Caco-2 (cell line): Measurements from ENCODE around the gene CALD1. TPM values are rescaled to one million over a fixed set of nuclear protein-coding genes. Genes with fewer than 3 reads are reported as not detected.

Source experiments
- BruUV-seq: library from RNA; stranded (reverse); fragments of 400-500 nt; replicated peaks from 2 replicates; lab custom pipeline; 2021; lab: Mats Ljungman, UMichigan
- CTCF ChIA-PET: fragments of 300-600 bp; sonication (Branson Sonifier 250); formaldehyde crosslinking; loops from one replicate; lab custom pipeline; 2022; ENCODE audit warnings: antibody characterized with exemption; lab: Charles Lee
- POLR2A ChIA-PET: fragments of 300-600 bp; sonication (Branson Sonifier 250); formaldehyde crosslinking; loops from one replicate; lab custom pipeline; 2022; ENCODE audit warnings: antibody characterized with exemption; lab: Charles Lee
- DNase-seq, 2 experiments: peaks; one replicate each; pipeline versions ENCODE4 v3.0.0 to v3.0.0-alpha.2; 2020 to 2022
- H3K27me3 ChIP-seq: replicated peaks from 2 replicates; pipeline ENCODE4 v1.6.0; 2011; ENCODE audit warnings: low read length; ENCODE audit not compliant: control insufficient read depth, insufficient read depth
- H3K36me3 ChIP-seq: 2 replicates; pipeline ENCODE4 v1.5.1; 2011; ENCODE audit warnings: low read length; ENCODE audit not compliant: control insufficient read depth, insufficient read depth
- H3K4me1 ChIP-seq: fragments of 250-450 bp; sonication (Bioruptor Pico); 2 replicates; pipeline ENCODE4 v1.5.1; 2020; ENCODE audit warnings: mild to moderate bottlenecking
- H3K4me3 ChIP-seq: 2 replicates; pipeline ENCODE4 v1.5.1; 2011; ENCODE audit warnings: low read depth, mild to moderate bottlenecking, control low read depth, low read length
- H3K9me3 ChIP-seq: fragments of 250-450 bp; sonication (Bioruptor Pico); 2 replicates; pipeline ENCODE4 v1.5.1; 2020; ENCODE audit warnings: mild to moderate bottlenecking, moderate library complexity
- H3K27ac Mint-ChIP-seq: one replicate; pipeline ENCODE4 v1.8.0; 2022; ENCODE audit warnings: mixed read lengths; ENCODE audit not compliant: unreplicated experiment
- H3K27me3 Mint-ChIP-seq: one replicate; pipeline ENCODE4 v1.8.0; 2022; ENCODE audit warnings: mixed read lengths; ENCODE audit not compliant: insufficient read depth, unreplicated experiment
- H3K36me3 Mint-ChIP-seq: one replicate; pipeline ENCODE4 v1.8.0; 2022; ENCODE audit warnings: mild to moderate bottlenecking, mixed read lengths; ENCODE audit not compliant: insufficient read depth, unreplicated experiment
- H3K4me1 Mint-ChIP-seq: one replicate; pipeline ENCODE4 v1.8.0; 2022; ENCODE audit warnings: low read depth, mixed read lengths; ENCODE audit not compliant: unreplicated experiment
- H3K4me3 Mint-ChIP-seq: one replicate; pipeline ENCODE4 v1.8.0; 2022; ENCODE audit warnings: mild to moderate bottlenecking, moderate library complexity, mixed read lengths; ENCODE audit not compliant: unreplicated experiment
- H3K9me3 Mint-ChIP-seq: one replicate; pipeline ENCODE4 v1.8.0; 2022; ENCODE audit warnings: mixed read lengths; ENCODE audit not compliant: unreplicated experiment
- CTCF ChIP-seq, 2 experiments: fragments of 200-600 bp in 1 of 2; IDR thresholded peaks; 1 replicate in 1 of 2; 2 replicates in 1 of 2; pipeline versions ENCODE4 v1.5.1 to v1.8.0; 2011 to 2022; ENCODE audit warnings: antibody characterized with exemption in 1 of 2, control low read depth in 1 of 2, inconsistent platforms in 1 of 2, low read depth in 1 of 2, low read length in 1 of 2, mild to moderate bottlenecking in 1 of 2, moderate library complexity in 1 of 2; ENCODE audit not compliant: insufficient read depth in 1 of 2, severe bottlenecking in 1 of 2, unreplicated experiment in 1 of 2
- intact Hi-C: fragments of 100-400 bp; cut with micrococcal nuclease; formaldehyde crosslinking; loops from one replicate; pipeline ENCODE4 v1.10.0; 2022; ENCODE audit not compliant: unreplicated experiment
- total RNA-seq: library from RNA; stranded (reverse); gene quantifications from 2 replicates; pipeline ENCODE4 v1.2.3, GENCODE V29; 2022

CALD1 gene
- total RNA-seq, 1 experiment from 2014 or later = 155 TPM

DNA sequence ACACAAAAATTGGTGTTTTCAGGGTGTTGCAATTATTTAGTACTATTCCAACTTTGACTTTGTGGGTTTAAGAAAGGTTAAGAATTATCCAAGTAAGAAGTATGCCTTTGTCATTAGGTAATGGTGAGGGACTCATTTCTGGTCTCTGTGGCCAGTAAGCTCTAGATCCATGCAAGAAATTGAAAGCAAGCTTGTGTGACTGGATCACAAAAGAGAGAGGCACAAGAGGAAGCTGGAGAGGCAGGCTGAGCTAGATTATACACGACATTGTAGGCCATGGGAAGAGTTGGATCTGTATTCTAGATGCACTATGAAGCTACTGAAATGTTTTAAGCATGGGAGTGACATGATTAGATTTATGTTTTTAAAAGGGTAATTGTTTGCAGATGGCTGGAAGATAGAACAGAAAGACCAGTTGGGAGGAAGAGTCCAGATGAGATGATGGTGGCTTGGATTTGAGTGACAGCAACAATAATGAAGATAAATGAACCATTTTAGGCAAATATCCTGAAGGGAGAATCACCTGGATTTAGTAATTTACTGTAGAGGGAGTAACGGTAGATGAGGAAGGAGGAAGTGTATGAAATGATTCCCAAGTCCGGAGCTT lies 50.0 kb downstream of the CALD1 start:
- no TSS peak for BruUV-seq
- TF ChIP-seq CTCF (IDR thresholded peaks at IDR 0.05; ENCODE audit: insufficient read depth in 1 of 2, low read depth in 1 of 2, low read length in 1 of 2, severe bottlenecking in 1 of 2, unreplicated experiment in 1 of 2) = no peak
- H3K9me3 Mint-ChIP-seq = no peaks in the 10 kb centered on the region
- ChIA-PET POLR2A (no interaction called here), CTCF (no interaction called here)
- H3K9me3 ChIP-seq = no peaks in the 10 kb centered on the region
- H3K4me1 Mint-ChIP-seq = peaks cover 14% of the 10 kb centered on the region
- H3K27me3 ChIP-seq = no peaks in the 10 kb centered on the region
- no peak overlapping the region for H3K4me3 ChIP-seq
- H3K4me3 Mint-ChIP-seq = no peak overlapping the region
- no peaks in the 10 kb centered on the region for H3K27me3 Mint-ChIP-seq
- no peaks in the 10 kb centered on the region for H3K36me3 ChIP-seq
- H3K27ac Mint-ChIP-seq = no peak overlapping the region
- H3K36me3 Mint-ChIP-seq = peaks cover 1% of the 10 kb centered on the region
- H3K4me1 ChIP-seq = peaks cover 17% of the 10 kb centered on the region
- no peak for DNase-seq
- intact Hi-C loops = no loop called here

DNA sequence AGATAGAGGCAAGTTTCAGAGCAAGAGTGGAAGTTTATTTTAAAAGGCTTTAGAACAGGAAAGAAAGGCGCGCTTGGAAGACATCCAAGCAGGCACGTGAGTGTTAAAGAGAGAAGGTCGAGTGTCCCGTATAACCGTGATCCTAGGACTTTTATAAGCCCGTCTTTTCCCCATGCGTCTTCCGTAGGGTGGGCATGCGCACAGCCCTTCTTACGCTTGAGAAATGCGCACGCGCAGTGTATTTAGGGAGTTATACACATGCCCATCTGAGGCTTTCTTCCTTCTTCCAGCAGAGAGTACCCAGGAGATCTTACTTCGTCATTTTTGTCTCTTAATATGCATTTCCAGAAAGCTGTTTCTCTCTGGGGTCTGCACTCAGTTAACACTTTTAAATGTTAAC lies 52.4 kb downstream of the CALD1 start:
- Histone ChIP-seq H3K4me3 (no peak overlapping the region), H3K36me3 (no peaks in the 10 kb centered on the region), H3K27me3 (no peaks in the 10 kb centered on the region), H3K4me1 (peaks cover 30% of the 10 kb centered on the region), H3K9me3 (no peaks in the 10 kb centered on the region)
- CTCF ChIA-PET = no interaction called here
- peaks cover 19% of the 10 kb centered on the region for H3K36me3 Mint-ChIP-seq
- TF ChIP-seq CTCF (IDR thresholded peaks at IDR 0.05; ENCODE audit: insufficient read depth in 1 of 2, low read depth in 1 of 2, low read length in 1 of 2, severe bottlenecking in 1 of 2, unreplicated experiment in 1 of 2) = no peak
- H3K4me3 Mint-ChIP-seq = no peak overlapping the region
- H3K4me1 Mint-ChIP-seq = peaks cover 23% of the 10 kb centered on the region
- BruUV-seq = no TSS peak
- H3K27me3 Mint-ChIP-seq = no peaks in the 10 kb centered on the region
- H3K27ac Mint-ChIP-seq = no peak overlapping the region
- POLR2A ChIA-PET = no interaction called here
- DNase-seq = no peak
- no peaks in the 10 kb centered on the region for H3K9me3 Mint-ChIP-seq
- intact Hi-C loops = no loop called here

GRCh38 chr7:134832367-134832766 lies 52.9 kb downstream of the CALD1 start:
- BruUV-seq = no TSS peak
- Histone ChIP-seq H3K4me3 (no peak overlapping the region), H3K4me1 (peaks cover 30% of the 10 kb centered on the region), H3K9me3 (no peaks in the 10 kb centered on the region), H3K36me3 (no peaks in the 10 kb centered on the region), H3K27me3 (no peaks in the 10 kb centered on the region)
- Mint-ChIP-seq H3K27me3 (no peaks in the 10 kb centered on the region), H3K27ac (no peak overlapping the region), H3K36me3 (peaks cover 21% of the 10 kb centered on the region), H3K4me1 (peaks cover 23% of the 10 kb centered on the region), H3K9me3 (no peaks in the 10 kb centered on the region), H3K4me3 (no peak overlapping the region)
- CTCF ChIA-PET = no interaction called here
- no peak for DNase-seq
- intact Hi-C loops = no loop called here
- POLR2A ChIA-PET = no interaction called here
- no peak for TF ChIP-seq CTCF (IDR thresholded peaks at IDR 0.05; ENCODE audit: insufficient read depth in 1 of 2, low read depth in 1 of 2, low read length in 1 of 2, severe bottlenecking in 1 of 2, unreplicated experiment in 1 of 2)
